RWPE1 (cell line): ENCODE measurements around the gene PEMT.

Source experiments
- CTCF ChIA-PET: fragments of 350-600 bp; sonication (Branson Sonifier 250); formaldehyde crosslinking; extraction: SDS; loops from one replicate; lab custom pipeline; 2021; lab: Yijun Ruan, JAX
- POLR2A ChIA-PET: fragments of 400-600 bp; formaldehyde crosslinking; extraction: SDS; loops from one replicate; lab custom pipeline; 2020; ENCODE audit warnings: antibody characterized with exemption; ENCODE audit not compliant: low non-redundant PET; lab: Yijun Ruan, JAX
- DNase-seq: peaks from one replicate; pipeline ENCODE4 v3.0.0; 2012; ENCODE audit warnings: low spot score
- H3K27ac ChIP-seq: fragments of 450-650 bp; 2 replicates; pipeline ENCODE4 v1.5.1; 2017
- TF ChIP-seq, protein P1 (sequence below): fragments of 450-650 bp; conservative IDR thresholded peaks from 2 replicates; pipeline ENCODE4 v1.5.1; 2017; ENCODE audit warnings: low read depth, mild to moderate bottlenecking

Gene PEMT

GRCh38 chr17:17569691-17570090 lies 21.8 kb downstream of the PEMT start:
- TF ChIP-seq, protein P1, sequence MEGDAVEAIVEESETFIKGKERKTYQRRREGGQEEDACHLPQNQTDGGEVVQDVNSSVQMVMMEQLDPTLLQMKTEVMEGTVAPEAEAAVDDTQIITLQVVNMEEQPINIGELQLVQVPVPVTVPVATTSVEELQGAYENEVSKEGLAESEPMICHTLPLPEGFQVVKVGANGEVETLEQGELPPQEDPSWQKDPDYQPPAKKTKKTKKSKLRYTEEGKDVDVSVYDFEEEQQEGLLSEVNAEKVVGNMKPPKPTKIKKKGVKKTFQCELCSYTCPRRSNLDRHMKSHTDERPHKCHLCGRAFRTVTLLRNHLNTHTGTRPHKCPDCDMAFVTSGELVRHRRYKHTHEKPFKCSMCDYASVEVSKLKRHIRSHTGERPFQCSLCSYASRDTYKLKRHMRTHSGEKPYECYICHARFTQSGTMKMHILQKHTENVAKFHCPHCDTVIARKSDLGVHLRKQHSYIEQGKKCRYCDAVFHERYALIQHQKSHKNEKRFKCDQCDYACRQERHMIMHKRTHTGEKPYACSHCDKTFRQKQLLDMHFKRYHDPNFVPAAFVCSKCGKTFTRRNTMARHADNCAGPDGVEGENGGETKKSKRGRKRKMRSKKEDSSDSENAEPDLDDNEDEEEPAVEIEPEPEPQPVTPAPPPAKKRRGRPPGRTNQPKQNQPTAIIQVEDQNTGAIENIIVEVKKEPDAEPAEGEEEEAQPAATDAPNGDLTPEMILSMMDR: no peak
- POLR2A ChIA-PET: no interaction called here
- CTCF ChIA-PET: interaction anchor here (0.7 to 3.2 kb wide), 4 partner anchors 9 to 203 kb away, joined by 4 to 26 read pairs (median 4); partner anchors contain the start of genes PEMT and RASD1
- no peak overlapping the region for H3K27ac ChIP-seq
- no peak for DNase-seq

- TF ChIP-seq, protein P1: peak; percentile 69
- H3K27ac ChIP-seq: no peak overlapping the region
- CTCF ChIA-PET: interaction anchor here (0.5 to 3.2 kb wide), 15 partner anchors 10 to 252 kb away, joined by 3 to 26 read pairs (median 5); partner anchors contain the start of genes PEMT and RASD1
- POLR2A ChIA-PET: no interaction called here
- peak; percentile 70 for DNase-seq
Measured at GRCh38 chr17:17568772-17569195, 22.7 kb downstream of the PEMT start.

DNA sequence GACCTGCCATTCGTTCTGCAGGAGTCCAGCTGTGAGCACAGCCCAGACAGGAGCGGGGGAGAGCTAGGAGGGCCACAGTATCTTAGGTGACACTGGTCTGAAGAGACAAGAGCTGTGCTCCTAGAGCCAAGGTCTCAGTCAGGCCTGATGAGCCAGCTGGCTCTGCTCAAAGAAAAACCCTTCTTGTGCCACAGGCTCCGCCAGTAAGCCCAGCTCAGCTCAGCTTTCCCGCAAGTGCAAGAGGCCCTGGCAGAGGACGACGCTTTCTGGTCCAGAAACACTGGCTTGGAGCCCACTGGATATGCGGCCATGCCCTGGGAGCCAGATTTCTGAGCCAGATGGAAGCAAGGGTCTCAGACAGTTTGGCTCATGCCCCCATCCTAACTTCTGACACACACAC lies 23.9 kb downstream of the PEMT start:
- ChIA-PET POLR2A (interaction anchor here (1.6 kb wide), 1 partner anchor 71 kb away, joined by 12 read pairs; the partner anchor contains the start of gene RASD1), CTCF (interaction anchor here (0.7 to 3.2 kb wide), 4 partner anchors 28 to 213 kb away, joined by 3 to 26 read pairs (median 9); partner anchors contain the start of gene RASD1)
- DNase-seq: no peak

GRCh38 chr17:17566896-17567513 lies 24.5 kb downstream of the PEMT start:
- TF ChIP-seq, protein P1: no peak
- H3K27ac ChIP-seq: peak overlapping the region; percentile 7; the same call in 1 of the 2 replicates
- POLR2A ChIA-PET: interaction anchor here (1.6 kb wide), 1 partner anchor 70 kb away, joined by 12 read pairs; the partner anchor contains the start of gene RASD1
- no peak for DNase-seq
- CTCF ChIA-PET: interaction anchor here (2.1 to 3.2 kb wide), 2 partner anchors 70 to 212 kb away, joined by 12 to 26 read pairs; partner anchors contain the start of gene RASD1

More for the DNA sequence above, 23.9 kb downstream of the PEMT start:
- peak overlapping the region; percentile 7; the same call in 1 of the 2 replicates for H3K27ac ChIP-seq
- TF ChIP-seq, protein P1: no peak

DNA sequence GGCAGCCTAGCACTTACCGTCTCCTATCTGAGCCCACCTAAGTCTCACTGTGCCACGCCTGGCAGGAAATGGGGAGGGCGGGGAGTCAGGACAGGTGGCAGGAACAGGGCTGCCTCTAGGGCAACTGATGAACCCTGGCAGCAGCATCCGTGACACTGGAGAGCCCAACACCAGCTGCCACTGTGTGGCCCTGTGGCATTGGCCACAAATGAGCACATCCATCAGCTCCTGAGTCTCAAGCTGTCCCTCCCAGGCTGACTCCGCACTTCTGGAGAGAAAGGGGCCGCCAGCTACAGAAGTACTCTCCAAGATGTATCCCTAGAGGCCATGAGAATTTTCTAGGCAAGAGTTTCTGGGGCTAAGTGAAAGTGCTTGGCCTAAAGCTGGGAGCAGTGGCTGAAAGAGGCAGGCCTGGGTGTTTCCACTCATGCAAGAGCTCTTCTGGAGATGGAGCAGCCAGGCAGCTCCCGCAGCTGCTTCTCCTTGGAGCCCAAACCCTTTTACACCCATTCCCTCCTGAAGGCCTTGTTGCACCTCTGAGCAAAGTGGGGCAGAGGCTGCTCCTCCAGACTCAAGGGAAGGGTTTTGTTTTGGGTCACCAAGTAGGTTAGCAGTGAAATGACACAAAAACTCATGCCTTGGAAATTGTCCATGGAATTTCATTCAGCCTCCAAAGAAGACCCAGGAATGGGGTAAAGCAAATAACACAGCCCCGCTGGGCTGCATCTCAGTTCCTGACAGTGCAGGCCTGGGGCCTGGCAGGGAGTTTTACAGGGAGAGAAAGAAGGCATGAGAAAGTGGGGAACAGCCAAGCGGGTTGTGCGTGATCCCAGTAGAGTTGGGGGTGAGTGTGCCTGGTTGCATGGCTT lies 25.8 kb downstream of the PEMT start:
- peak overlapping the region; percentile 9; the same call in 1 of the 2 replicates for H3K27ac ChIP-seq
- ChIA-PET POLR2A (interaction anchor here (0.6 kb wide), 1 partner anchor 69 kb away, joined by 5 read pairs; the partner anchor contains the start of gene RASD1), CTCF (interaction anchor here (0.9 to 1.2 kb wide), 2 partner anchors 69 to 211 kb away, joined by 3 read pairs; no protein-coding TSS in a partner anchor)
- DNase-seq: no peak
- TF ChIP-seq, protein P1: no peak

DNA sequence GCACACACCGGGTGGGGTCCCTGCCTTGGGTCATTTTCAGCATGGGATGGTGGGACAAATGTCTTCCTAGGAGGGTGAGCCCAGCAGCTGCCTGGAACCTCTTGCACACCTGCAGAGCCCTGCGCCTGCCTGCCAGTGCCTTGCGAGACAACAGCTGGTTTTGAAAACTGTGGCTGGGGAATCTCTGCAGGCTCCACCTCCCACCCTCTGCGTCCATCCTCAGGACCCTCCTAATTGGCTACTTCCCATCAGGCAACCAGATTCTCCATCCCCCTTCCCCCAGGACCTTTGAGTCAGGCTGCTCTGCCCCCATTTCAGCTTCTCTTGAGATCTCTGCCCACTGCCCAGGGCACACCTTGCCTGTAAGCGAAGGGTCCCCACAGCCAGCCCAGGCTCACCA lies 26.6 kb downstream of the PEMT start:
- no peak for DNase-seq
- no peak overlapping the region for H3K27ac ChIP-seq
- ChIA-PET POLR2A (no interaction called here), CTCF (interaction anchor here (0.6 to 1.2 kb wide), 3 partner anchors 27 to 210 kb away, joined by 3 to 4 read pairs (median 3); no protein-coding TSS in a partner anchor)
- TF ChIP-seq, protein P1: no peak
